Activated naive CD8-positive, alpha-beta T cell treated with anti-CD3 and anti-CD28 coated beads, Interleukin-2, amount 10 ng/mL, durations not matched to agents 7 days and 5 days (primary cell): ENCODE results near the gene MEIOSIN. TPM values are rescaled to one million over a fixed set of nuclear protein-coding genes. Genes with fewer than 3 reads are reported as not detected.
A peak's percentile ranks its signal among the peaks of the same experiment; 100 is the strongest.

Source experiments
- ATAC-seq: fragments of 150-1000 bp; cut with Tn5 transposase; one replicate; pipeline ENCODE4 v1.10.0; 2021; ENCODE audit warnings: low read depth, moderate library complexity
- POLR2A ChIA-PET: fragments of 350-600 bp; sonication (Branson Sonifier 250); formaldehyde crosslinking; loops from one replicate; lab custom pipeline; 2021; ENCODE audit warnings: antibody characterized with exemption; lab: Charles Lee
- DNase-seq: peaks from one replicate; pipeline ENCODE4 v3.0.0; 2021
- H3K27ac Mint-ChIP-seq: one replicate; pipeline ENCODE4 v1.8.0; 2022; ENCODE audit warnings: mild to moderate bottlenecking, mixed read lengths
- H3K27me3 Mint-ChIP-seq: one replicate; pipeline ENCODE4 v1.8.0; 2022; ENCODE audit warnings: mild to moderate bottlenecking, moderate library complexity, mixed read lengths
- H3K36me3 Mint-ChIP-seq: one replicate; pipeline ENCODE4 v1.8.0; 2021; ENCODE audit warnings: mild to moderate bottlenecking, mixed read lengths
- H3K4me1 Mint-ChIP-seq: one replicate; pipeline ENCODE4 v1.8.0; 2021; ENCODE audit warnings: mixed read lengths
- H3K4me3 Mint-ChIP-seq: one replicate; pipeline ENCODE4 v1.8.0; 2022; ENCODE audit warnings: mild to moderate bottlenecking, moderate library complexity, mixed read lengths
- H3K9me3 Mint-ChIP-seq: one replicate; pipeline ENCODE4 v1.8.0; 2021; ENCODE audit warnings: mixed read lengths
- total RNA-seq, 2 experiments: library from RNA; stranded (reverse); gene quantifications; one replicate each; pipeline ENCODE4 v1.2.3, GENCODE V29; 2021

The MEIOSIN gene
- total RNA-seq, 2 experiments from 2014 or later = not detected

DNA sequence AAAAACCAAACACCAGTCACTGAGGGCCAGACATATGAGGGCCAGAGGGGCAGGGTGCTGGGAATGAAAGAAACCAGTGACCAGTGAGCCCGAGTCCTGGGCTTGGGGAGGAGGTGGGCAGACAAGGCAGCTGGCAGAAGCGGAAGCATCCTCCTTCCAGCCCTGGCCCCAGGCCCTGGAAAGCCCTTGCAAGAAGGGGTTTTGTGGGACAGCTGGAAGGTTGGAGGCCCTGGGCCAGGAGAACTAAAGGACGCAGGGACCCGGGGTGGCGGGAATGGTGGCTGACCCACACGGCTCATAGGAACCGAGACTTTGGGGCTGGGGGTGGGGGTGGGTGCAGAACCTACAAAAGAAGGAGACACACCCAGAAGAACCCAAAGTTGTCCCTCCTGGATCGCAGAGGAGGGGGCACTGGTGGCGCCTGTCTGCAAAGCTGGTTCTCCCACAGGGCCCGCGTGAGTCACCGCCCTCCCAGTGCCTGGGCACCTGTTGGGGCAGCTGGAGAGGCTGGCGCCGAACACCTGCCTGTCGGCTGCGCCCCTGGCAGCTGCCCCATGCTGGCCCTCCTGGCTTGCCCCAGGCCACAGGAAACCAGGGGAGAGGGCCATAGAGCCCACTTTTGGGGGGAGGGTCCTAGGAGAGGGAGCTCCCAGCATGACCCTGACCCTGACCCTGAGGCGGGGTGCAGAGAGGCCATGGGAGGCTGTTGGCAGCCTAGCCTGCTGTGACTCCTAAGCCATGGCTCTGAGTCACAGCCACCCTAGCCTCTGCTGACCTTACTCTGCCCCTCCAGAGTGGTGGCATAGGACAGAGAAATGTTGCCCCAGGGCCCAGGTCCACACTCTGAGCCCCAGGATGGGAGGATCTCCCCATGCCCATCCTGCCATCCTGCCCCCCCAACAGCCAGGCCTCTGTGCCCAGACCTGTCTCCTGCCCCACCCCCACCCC lies 48.2 kb downstream of the MEIOSIN start:
- H3K9me3 Mint-ChIP-seq = no peaks in the 10 kb centered on the region
- POLR2A ChIA-PET = interaction anchor here (1.3 to 1.8 kb wide), 3 partner anchors 10 to 13 kb away, joined by 3 to 9 read pairs (median 6); partner anchors contain the start of genes DMWD and SIX5

DNA sequence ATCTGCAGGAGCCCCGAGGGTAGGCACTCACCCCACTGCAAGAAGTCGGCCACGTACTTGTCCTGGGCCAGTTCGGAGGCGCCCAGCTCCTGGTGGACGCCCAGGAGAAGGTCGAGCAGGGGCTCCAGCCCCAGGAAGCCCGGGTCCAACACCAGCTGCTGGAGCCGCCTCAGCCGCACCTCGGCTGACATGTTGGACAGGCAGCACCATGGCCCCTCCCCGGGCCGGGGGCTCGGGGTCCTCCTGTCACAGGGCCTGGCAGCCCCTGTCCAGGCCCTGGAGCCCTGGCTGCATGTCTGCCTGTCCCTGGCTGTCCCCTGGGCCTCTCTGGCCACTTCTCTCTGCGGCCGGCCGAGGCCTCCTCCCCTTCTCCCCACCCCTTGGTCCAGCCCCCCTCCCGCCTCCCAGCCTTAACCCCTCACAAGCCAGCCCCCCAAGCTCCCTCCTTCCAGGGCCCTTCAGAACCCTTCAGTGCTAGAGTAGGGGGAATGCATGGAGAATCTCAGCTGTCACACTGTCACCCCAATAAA lies 49.0 kb downstream of the MEIOSIN start, which contains the start of gene DMPK:
TSS of gene DMPK (minus strand) at position 329 of the 530 bp plus-strand sequence. CDS start at position 191, 138 bp downstream.
- H3K9me3 Mint-ChIP-seq = no peaks in the 10 kb centered on the region
- peaks cover 13% of the 10 kb centered on the region for H3K4me1 Mint-ChIP-seq
- H3K27me3 Mint-ChIP-seq = peaks cover 36% of the 10 kb centered on the region
- POLR2A ChIA-PET = interaction anchor here (0.6 to 1.8 kb wide), 5 partner anchors 10 to 1963 kb away, joined by 3 to 9 read pairs (median 3); partner anchors contain the start of genes DMWD and SIX5
- H3K4me3 Mint-ChIP-seq = no peak within 1 kb of the TSS
- peaks cover 2% of the 10 kb centered on the region for H3K36me3 Mint-ChIP-seq
- no peak within 1 kb of the TSS for H3K27ac Mint-ChIP-seq
- DNase-seq (no peak), ATAC-seq (no peak)

More for the DNA sequence above, 48.2 kb downstream of the MEIOSIN start:
- H3K27me3 Mint-ChIP-seq = peaks cover 40% of the 10 kb centered on the region
- no peaks in the 10 kb centered on the region for H3K36me3 Mint-ChIP-seq
- ATAC-seq (no peak), DNase-seq (no peak)
- no peak overlapping the region for H3K4me3 Mint-ChIP-seq
- H3K27ac Mint-ChIP-seq = no peak overlapping the region
- H3K4me1 Mint-ChIP-seq = peaks cover 13% of the 10 kb centered on the region

DNA sequence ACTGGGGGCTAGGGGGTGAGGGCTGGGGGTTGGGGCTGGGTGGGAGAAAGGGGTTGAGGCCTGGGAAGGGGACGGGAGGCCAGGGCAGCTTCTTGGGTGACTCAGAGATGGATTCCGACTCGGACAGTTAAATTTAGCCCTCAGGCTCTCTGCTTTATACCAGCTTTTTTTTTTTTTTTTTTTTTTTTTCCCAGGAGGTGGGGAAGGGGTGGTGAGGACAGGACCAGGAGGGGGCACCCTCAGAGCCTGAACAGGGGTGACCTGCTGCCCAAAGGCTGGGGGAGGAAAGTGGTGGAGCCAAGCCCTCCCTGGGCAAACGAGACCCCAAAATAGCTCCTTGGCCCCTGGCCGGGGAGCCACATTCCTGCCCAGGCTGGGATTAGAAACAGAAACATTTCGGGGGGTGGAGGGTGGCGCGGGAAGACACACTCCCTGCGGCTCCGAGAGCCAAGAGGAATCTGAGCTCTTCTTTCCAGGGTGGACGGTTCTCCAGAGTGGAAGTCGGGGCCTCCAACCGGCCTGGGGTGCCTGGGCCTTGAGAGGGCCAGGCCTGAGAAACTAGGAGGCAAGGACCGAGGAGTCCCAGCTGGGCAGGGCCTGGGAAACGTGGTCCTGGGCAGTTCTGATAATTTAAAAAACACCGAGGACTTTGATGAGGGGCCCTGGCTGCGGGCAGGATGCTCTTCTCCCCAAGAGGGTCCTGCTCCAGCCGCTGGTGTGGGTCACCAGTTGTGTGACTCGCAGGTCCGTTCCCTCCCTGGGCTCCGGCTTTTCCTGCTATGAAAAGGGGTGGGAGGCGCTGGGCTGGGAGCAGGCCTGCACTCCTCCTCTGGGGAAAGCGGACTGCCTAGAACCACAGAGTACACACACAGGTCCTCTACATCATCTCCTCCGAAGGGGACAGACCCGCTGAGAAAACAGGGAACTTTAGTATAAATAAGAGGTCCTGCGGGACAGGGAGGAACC lies 49.9 kb downstream of the MEIOSIN start:
- peaks cover 13% of the 10 kb centered on the region for H3K4me1 Mint-ChIP-seq
- POLR2A ChIA-PET = interaction anchor here (0.6 to 1.8 kb wide), 4 partner anchors 9 to 1962 kb away, joined by 3 to 9 read pairs (median 4); partner anchors contain the start of genes DMWD and SIX5
- DNase-seq = no peak
- no peak for ATAC-seq
- H3K4me3 Mint-ChIP-seq = no peak overlapping the region
- H3K9me3 Mint-ChIP-seq = no peaks in the 10 kb centered on the region
- H3K27me3 Mint-ChIP-seq = peaks cover 44% of the 10 kb centered on the region
- no peak overlapping the region for H3K27ac Mint-ChIP-seq
- H3K36me3 Mint-ChIP-seq = peaks cover 7% of the 10 kb centered on the region

GRCh38 chr19:45784096-45784495 lies 50.9 kb downstream of the MEIOSIN start:
- no peak overlapping the region for H3K27ac Mint-ChIP-seq
- POLR2A ChIA-PET = no interaction called here
- no peak for ATAC-seq
- H3K27me3 Mint-ChIP-seq = peaks cover 53% of the 10 kb centered on the region
- H3K9me3 Mint-ChIP-seq = no peaks in the 10 kb centered on the region
- DNase-seq = no peak
- peaks cover 9% of the 10 kb centered on the region for H3K4me1 Mint-ChIP-seq
- no peak overlapping the region for H3K4me3 Mint-ChIP-seq
- peaks cover 15% of the 10 kb centered on the region for H3K36me3 Mint-ChIP-seq

DNA sequence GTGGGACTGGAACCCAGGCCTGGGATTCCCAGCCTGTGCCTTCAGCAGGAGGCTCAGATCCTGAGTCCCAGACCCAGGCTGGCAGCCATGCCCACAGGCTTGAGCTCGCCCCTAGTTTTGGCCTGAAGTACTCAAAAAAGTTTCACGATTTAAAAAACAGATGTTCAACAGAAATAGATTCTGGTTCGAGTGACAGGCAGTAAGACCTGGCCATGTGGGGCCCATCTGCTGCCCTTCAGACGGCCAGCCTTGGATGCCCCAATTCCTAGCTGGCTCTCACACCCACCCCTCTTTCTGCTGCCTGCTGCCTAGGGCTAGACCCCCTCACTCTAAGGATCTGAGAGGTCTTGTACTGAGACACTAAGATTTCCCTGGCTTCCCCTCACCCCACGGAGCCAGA lies 51.9 kb downstream of the MEIOSIN start:
- POLR2A ChIA-PET = no interaction called here
- Mint-ChIP-seq H3K36me3 (peaks cover 23% of the 10 kb centered on the region), H3K27ac (no peak overlapping the region), H3K27me3 (peaks cover 53% of the 10 kb centered on the region), H3K4me3 (no peak overlapping the region), H3K9me3 (no peaks in the 10 kb centered on the region), H3K4me1 (peaks cover 3% of the 10 kb centered on the region)
- no peak for ATAC-seq
- DNase-seq = no peak

DNA sequence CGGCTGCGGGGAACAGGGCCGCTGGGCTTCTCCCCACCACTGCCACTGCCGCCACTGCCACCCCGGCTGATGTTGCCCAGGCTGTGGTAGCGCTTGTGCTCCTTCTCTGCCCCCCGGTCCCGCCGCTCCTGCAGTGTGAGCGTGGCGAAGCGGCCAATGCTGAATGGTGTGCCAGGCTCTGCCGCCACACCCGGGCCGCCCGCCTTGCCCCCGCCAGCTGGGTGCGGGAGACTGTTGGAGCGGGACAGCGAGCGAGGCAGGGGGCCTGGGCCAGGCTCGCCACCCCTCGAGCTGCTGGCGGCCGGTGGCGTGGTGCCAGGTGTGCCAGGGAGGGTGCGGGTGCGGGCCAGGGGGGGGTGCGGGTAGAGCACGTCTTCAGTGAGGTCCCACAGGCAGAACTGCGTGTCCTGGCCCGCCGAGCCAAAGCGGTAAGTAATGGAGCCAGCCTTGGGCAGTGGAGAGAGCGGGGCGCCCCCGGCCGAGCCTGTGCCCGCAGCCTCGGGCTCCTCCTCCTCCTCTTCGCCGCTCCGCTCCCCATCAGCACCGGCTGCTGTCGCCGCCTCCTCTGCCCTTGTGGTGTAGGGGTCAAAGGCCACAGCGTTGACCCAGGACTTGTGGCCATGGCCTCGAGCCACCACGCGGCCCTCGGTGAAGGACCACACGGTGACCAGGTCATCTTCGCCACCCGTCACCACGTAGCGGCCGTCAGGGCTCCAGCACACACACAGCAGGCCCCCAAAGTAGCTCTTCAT lies 52.7 kb downstream of the MEIOSIN start:
- no peak overlapping the region for H3K4me3 Mint-ChIP-seq
- H3K9me3 Mint-ChIP-seq = no peaks in the 10 kb centered on the region
- peaks cover 5% of the 10 kb centered on the region for H3K4me1 Mint-ChIP-seq
- DNase-seq = no peak
- no peak for ATAC-seq
- POLR2A ChIA-PET = no interaction called here
- peaks cover 44% of the 10 kb centered on the region for H3K27me3 Mint-ChIP-seq
- peaks cover 26% of the 10 kb centered on the region for H3K36me3 Mint-ChIP-seq
- H3K27ac Mint-ChIP-seq = no peak overlapping the region

DNA sequence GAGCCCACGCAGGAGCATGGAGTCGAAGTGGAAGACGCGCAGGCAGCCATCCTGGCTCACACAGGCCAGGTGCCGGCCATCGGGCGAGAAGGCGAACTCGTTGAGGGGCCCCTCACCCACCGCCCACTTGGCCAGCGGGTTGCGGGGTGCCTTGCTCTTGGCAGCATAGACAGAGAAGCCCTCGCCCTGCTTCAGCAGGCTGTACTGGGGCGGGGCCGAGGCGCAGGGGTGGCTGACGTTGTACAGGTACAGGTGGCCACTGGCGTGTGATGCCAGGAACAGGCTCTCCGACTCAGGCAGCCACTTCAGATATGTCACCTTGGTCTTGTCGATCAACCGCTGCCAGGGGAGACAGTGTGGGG lies 53.3 kb downstream of the MEIOSIN start:
- H3K27ac Mint-ChIP-seq = no peak overlapping the region
- no peak overlapping the region for H3K4me3 Mint-ChIP-seq
- H3K4me1 Mint-ChIP-seq = peaks cover 9% of the 10 kb centered on the region
- no peak for DNase-seq
- POLR2A ChIA-PET = no interaction called here
- H3K36me3 Mint-ChIP-seq = peaks cover 27% of the 10 kb centered on the region
- peaks cover 40% of the 10 kb centered on the region for H3K27me3 Mint-ChIP-seq
- H3K9me3 Mint-ChIP-seq = no peaks in the 10 kb centered on the region
- ATAC-seq = no peak

GRCh38 chr19:45789035-45789786 lies 56.0 kb downstream of the MEIOSIN start:
- no peak overlapping the region for H3K27ac Mint-ChIP-seq
- POLR2A ChIA-PET = no interaction called here
- DNase-seq = no peak
- H3K4me3 Mint-ChIP-seq = no peak overlapping the region
- H3K9me3 Mint-ChIP-seq = no peaks in the 10 kb centered on the region
- no peak for ATAC-seq
- peaks cover 27% of the 10 kb centered on the region for H3K36me3 Mint-ChIP-seq
- peaks cover 46% of the 10 kb centered on the region for H3K27me3 Mint-ChIP-seq
- H3K4me1 Mint-ChIP-seq = peaks cover 27% of the 10 kb centered on the region

- H3K4me3 Mint-ChIP-seq = peak overlapping the region; percentile 88
- H3K36me3 Mint-ChIP-seq = peaks cover 27% of the 10 kb centered on the region
- H3K27me3 Mint-ChIP-seq = peaks cover 61% of the 10 kb centered on the region
- peak overlapping the region; percentile 56 for H3K27ac Mint-ChIP-seq
- peak; percentile 13 for ATAC-seq
- no peaks in the 10 kb centered on the region for H3K9me3 Mint-ChIP-seq
- peaks cover 28% of the 10 kb centered on the region for H3K4me1 Mint-ChIP-seq
- no peak for DNase-seq
- POLR2A ChIA-PET = interaction anchor here (1.3 to 2.6 kb wide), 3 partner anchors 9 to 22 kb away, joined by 5 to 9 read pairs (median 8); partner anchors contain the start of genes DMPK and SIX5
These were observed 57.7 kb downstream of the MEIOSIN start for GRCh38 chr19:45790942-45791341.

GRCh38 chr19:45791744-45792469 lies 58.7 kb downstream of the MEIOSIN start:
- Mint-ChIP-seq H3K4me1 (peaks cover 28% of the 10 kb centered on the region), H3K36me3 (peaks cover 25% of the 10 kb centered on the region), H3K27ac (peak overlapping the region; percentile 62), H3K4me3 (peak overlapping the region; percentile 88), H3K27me3 (peaks cover 67% of the 10 kb centered on the region), H3K9me3 (no peaks in the 10 kb centered on the region)
- POLR2A ChIA-PET = interaction anchor here (1.5 to 2.6 kb wide), 3 partner anchors 10 to 23 kb away, joined by 8 to 17 read pairs (median 9); partner anchors contain the start of genes DMPK and SIX5
- DNase-seq = no peak
- peak; percentile 23 for ATAC-seq
